Neural cell (in vitro differentiated cells): ENCODE results near the gene TEX30.
A peak's percentile ranks its signal among the peaks of the same experiment; 100 is the strongest.

Experiments
- CTCF ChIP-seq: fragments of 450-650 bp; IDR thresholded peaks from 2 replicates; pipeline ENCODE4 v1.5.1; 2014; ENCODE audit warnings: antibody characterized with exemption, mild to moderate bottlenecking, moderate library complexity; ENCODE audit not compliant: poor library complexity, severe bottlenecking
- EZH2 ChIP-seq: fragments of 200-600, 300-800 bp; shearing (Covaris generic), sonication (generic); IDR thresholded peaks from 2 replicates; pipeline ENCODE4 v1.6.1; 2014; ENCODE audit warnings: antibody characterized with exemption, low read length, borderline replicate concordance, mild to moderate bottlenecking; ENCODE audit not compliant: insufficient read depth, poor library complexity, severe bottlenecking
- MXI1 ChIP-seq: fragments of 450-650 bp; conservative IDR thresholded peaks from 2 replicates; pipeline ENCODE4 v1.6.1; 2014; ENCODE audit warnings: antibody characterized with exemption, mild to moderate bottlenecking; ENCODE audit not compliant: poor library complexity, severe bottlenecking
- RAD21 ChIP-seq: fragments of 450-650 bp; conservative IDR thresholded peaks from 2 replicates; pipeline ENCODE4 v1.6.1; 2014; ENCODE audit warnings: antibody characterized with exemption, mild to moderate bottlenecking, moderate library complexity

GRCh38 chr13:102798581-102799425 is 25.2 kb upstream of the TEX30 start, which contains the start of the genes BIVM and POGLUT2:
- peak; percentile 88 for TF ChIP-seq MXI1
- peak; percentile 27 for TF ChIP-seq CTCF
- TF ChIP-seq EZH2 = no peak
- TF ChIP-seq RAD21 = no peak
